Stomach (tissue), 9 donors: ENCODE data around the gene C1orf74. TPM values are rescaled to one million over a fixed set of nuclear protein-coding genes. Genes with fewer than 3 reads are reported as not detected.

Experiments used
- DNase-seq, 2 donors: peaks; one replicate each; pipeline versions ENCODE4 v3.0.0 to v3.0.0-alpha.2; 2013 to 2019
- H3K27ac ChIP-seq, 5 donors: fragments of 200-600 bp in 4 of 5; sonication (generic) in 4 of 5; one replicate each; pipeline ENCODE4 v1.5.1; 2013 to 2019; ENCODE audit warnings: mild to moderate bottlenecking in 1 of 5, moderate library complexity in 1 of 5
- H3K27me3 ChIP-seq, 3 donors: fragments of 200-600 bp; sonication (generic); one replicate each; pipeline ENCODE4 v1.5.1; 2017 to 2019; ENCODE audit warnings: mixed run types in 1 of 3
- H3K36me3 ChIP-seq, 4 donors: fragments of 200-600 bp; sonication (generic); 1 replicate in 3 of 4; 2 replicates in 1 of 4; pipeline ENCODE4 v1.5.1; 2016 to 2019
- H3K4me1 ChIP-seq, 4 donors: fragments of 200-600 bp; sonication (generic); one replicate each; pipeline ENCODE4 v1.5.1; 2016 to 2019
- H3K4me3 ChIP-seq, 4 donors: fragments of 200-600 bp; sonication (generic) in 3 of 4; one replicate each; pipeline ENCODE4 v1.5.1; 2016 to 2019; ENCODE audit warnings: mild to moderate bottlenecking in 1 of 4
- H3K9me3 ChIP-seq, 4 donors: fragments of 200-600 bp; sonication (generic); one replicate each; pipeline ENCODE4 v1.5.1; 2016 to 2019
- CTCF ChIP-seq, 7 experiments: fragments of 450-650 bp in 4 of 7; fragments of 200-600 bp in 3 of 7; sonication (generic) in 3 of 7; IDR thresholded peaks; one replicate each; pipeline ENCODE4 v1.5.1; 2016 to 2019; ENCODE audit warnings: antibody characterized with exemption in 7 of 7, control low read depth in 2 of 7, mild to moderate bottlenecking in 1 of 7
- EP300 ChIP-seq: sonication (generic); formaldehyde crosslinking; IDR thresholded peaks from one replicate; pipeline ENCODE4 v1.6.1; 2017; ENCODE audit warnings: antibody characterized with exemption
- POLR2A ChIP-seq, 4 donors: fragments of 450-650 bp; IDR thresholded peaks; one replicate each; pipeline ENCODE4 v1.6.1; 2016; ENCODE audit warnings: antibody characterized with exemption in 4 of 4, control low read depth in 2 of 4, mild to moderate bottlenecking in 1 of 4, moderate library complexity in 1 of 4
- POLR2AphosphoS5 ChIP-seq, 3 donors: sonication (generic); formaldehyde crosslinking; IDR thresholded peaks; one replicate each; pipeline ENCODE4 v1.6.1; 2016; ENCODE audit warnings: antibody characterized with exemption in 3 of 3
- WGBS, 5 donors: extraction: QIAGEN DNeasy Blood & Tissue Kit in 3 of 5; methylation state at CpG; one replicate each; pipeline versions ENCODE4 v1.1.5 to v1.1.7; 2013 to 2018; 5-methylcytosine and 5-hydroxymethylcytosine counted together
- intact Hi-C: fragments of 100-400 bp; cut with DNase I; formaldehyde crosslinking; loops from one replicate; pipeline ENCODE4 v1.15.1; 2023; ENCODE audit warnings: low total_unique reads
- polyA plus RNA-seq, 3 donors: library from polyadenylated mRNA; stranded (reverse); fragments of 200-250 nt; gene quantifications; one replicate each; pipeline ENCODE4 v1.2.3, GENCODE V29; 2013
- total RNA-seq, 5 donors: library from RNA; depleted of rRNA; stranded (reverse); fragments of >200 nt; gene quantifications; one replicate each; pipeline versions ENCODE4 v1.1.0 to v1.2.3, GENCODE V29; 2014 to 2016
- donor health status: healthy with polysubstance abuse.
- donor health status: Bipolar disorder and iron deficiency.
- donor health status: healthy.

Gene C1orf74
- total and polyA plus RNA-seq, 8 donors, result 0.72 to 3.6 (median 1.5) TPM; not detected in 1

GRCh38 chr1:209752890-209753289 lies 31.5 kb downstream of the C1orf74 start:
- H3K4me1 ChIP-seq, result peaks cover 0 to 29% (median 7%) of the 10 kb centered on the region in 4 donors
- DNase-seq, result no peak
- no peaks in the 10 kb centered on the region for H3K27me3 ChIP-seq
- H3K27ac ChIP-seq, result no peak overlapping the region
- no peak overlapping the region for H3K4me3 ChIP-seq
- intact Hi-C loops, result no loop called here
- no peak for TF ChIP-seq POLR2AphosphoS5 (IDR thresholded peaks at IDR 0.05)
- TF ChIP-seq POLR2A (IDR thresholded peaks at IDR 0.05), result no peak
- TF ChIP-seq CTCF (IDR thresholded peaks at IDR 0.05), result no peak
- TF ChIP-seq EP300, result no peak
- H3K36me3 ChIP-seq, result no peaks in the 10 kb centered on the region
- H3K9me3 ChIP-seq, result no peaks in the 10 kb centered on the region
- 73 to 94% (median 89%) methylated on average over 3 of the region's 3 CpGs for WGBS, 5 donors

DNA sequence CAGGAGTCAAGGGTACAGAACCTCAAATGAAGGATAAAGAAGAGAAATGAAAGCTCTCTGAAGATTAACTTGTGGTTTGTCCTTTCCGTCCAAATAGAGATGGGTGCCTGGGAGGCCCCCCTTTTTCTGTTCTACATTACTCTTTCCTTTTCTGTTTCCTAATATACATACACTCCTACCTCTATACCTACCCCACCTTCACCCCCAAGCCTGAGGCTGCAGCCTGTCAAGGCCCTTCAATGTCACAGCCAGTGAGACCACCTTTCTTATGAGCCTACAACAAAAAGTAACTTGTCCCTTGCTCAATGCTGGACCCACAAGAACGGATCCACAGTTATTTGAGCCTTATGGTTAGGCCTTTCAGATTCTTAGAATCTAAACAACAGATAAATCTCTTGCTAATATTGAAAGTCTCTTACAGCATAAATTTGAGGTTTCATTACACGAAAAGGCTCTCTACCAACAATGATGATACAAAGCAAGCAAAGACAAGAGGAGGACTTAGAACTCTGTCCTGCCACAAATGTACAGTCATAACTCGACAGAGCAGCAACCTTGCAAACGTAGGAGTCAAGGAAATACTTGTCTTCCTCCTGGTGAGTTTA lies 32.6 kb downstream of the C1orf74 start:
- H3K4me3 ChIP-seq, result no peak overlapping the region
- intact Hi-C loops, result no loop called here
- no peak for DNase-seq
- 49 to 65% (median 59%) methylated on average over 5 of the region's 5 CpGs for WGBS, 5 donors
- no peaks in the 10 kb centered on the region for H3K36me3 ChIP-seq
- peaks cover 0 to 29% (median 8%) of the 10 kb centered on the region in 4 donors for H3K4me1 ChIP-seq
- H3K9me3 ChIP-seq, result no peaks in the 10 kb centered on the region
- H3K27me3 ChIP-seq, result no peaks in the 10 kb centered on the region
- TF ChIP-seq POLR2A (IDR thresholded peaks at IDR 0.05), result no peak
- no peak for TF ChIP-seq POLR2AphosphoS5 (IDR thresholded peaks at IDR 0.05)
- H3K27ac ChIP-seq, result peak overlapping the region in 3 of 5 donors; percentile 34 to 66 (median 55)

DNA sequence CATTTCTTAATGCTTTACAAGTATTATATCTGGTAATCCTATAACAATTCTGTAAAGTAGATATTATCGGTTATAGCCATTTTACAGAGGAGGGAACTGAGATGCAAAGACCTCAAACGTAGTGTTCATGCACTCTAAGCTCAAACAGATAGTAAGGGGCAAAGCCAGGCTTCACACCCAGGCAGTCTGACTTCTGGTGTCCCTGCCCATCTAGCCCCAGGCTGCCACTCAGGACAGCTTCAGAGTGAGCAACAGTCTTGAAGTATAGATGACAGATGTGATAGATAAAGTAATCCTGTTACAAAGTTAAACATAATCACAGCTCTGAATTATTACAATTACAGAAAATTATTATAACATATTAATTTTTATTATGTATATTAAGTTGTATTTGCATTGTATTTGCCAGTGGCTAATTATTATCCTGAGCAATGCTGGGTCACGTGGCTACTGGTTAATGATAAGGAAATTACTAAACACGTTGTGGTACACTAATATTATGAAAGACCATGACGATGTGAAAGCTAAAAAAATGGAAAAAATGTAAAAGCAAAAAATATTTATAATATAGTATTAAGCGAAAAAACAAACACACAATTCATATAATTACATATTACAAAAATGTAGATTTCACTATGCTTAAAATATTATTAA lies 34.6 kb downstream of the C1orf74 start:
- Histone ChIP-seq H3K36me3 (no peaks in the 10 kb centered on the region), H3K4me3 (no peak overlapping the region), H3K4me1 (peaks cover 0 to 21% (median 7%) of the 10 kb centered on the region in 4 donors), H3K27ac (no peak overlapping the region), H3K27me3 (no peaks in the 10 kb centered on the region), H3K9me3 (no peaks in the 10 kb centered on the region)
- no peak for DNase-seq
- no peak for TF ChIP-seq POLR2A (IDR thresholded peaks at IDR 0.05)
- TF ChIP-seq EP300, result no peak
- TF ChIP-seq POLR2AphosphoS5 (IDR thresholded peaks at IDR 0.05), result no peak
- TF ChIP-seq CTCF (IDR thresholded peaks at IDR 0.05), result no peak
- intact Hi-C loops, result no loop called here
- WGBS, 5 donors, result 45 to 57% (median 48%) methylated on average over 6 of the region's 6 CpGs

GRCh38 chr1:209749205-209749604 lies 35.2 kb downstream of the C1orf74 start:
- Histone ChIP-seq H3K4me3 (no peak overlapping the region), H3K27me3 (no peaks in the 10 kb centered on the region), H3K27ac (no peak overlapping the region), H3K9me3 (no peaks in the 10 kb centered on the region), H3K36me3 (no peaks in the 10 kb centered on the region), H3K4me1 (peaks cover 0 to 21% (median 7%) of the 10 kb centered on the region in 4 donors)
- no peak for DNase-seq
- WGBS, 5 donors, result 67 to 76% (median 69%) methylated on average over 2 of the region's 2 CpGs
- intact Hi-C loops, result no loop called here
- no peak for TF ChIP-seq EP300

- DNase-seq, result no peak
- H3K9me3 ChIP-seq, result no peaks in the 10 kb centered on the region
- intact Hi-C loops, result no loop called here
- WGBS, 5 donors, result 57 to 76% (median 72%) methylated on average over 4 of the region's 4 CpGs
- H3K4me1 ChIP-seq, result peaks cover 0 to 21% (median 7%) of the 10 kb centered on the region in 4 donors
- no peaks in the 10 kb centered on the region for H3K36me3 ChIP-seq
- no peak overlapping the region for H3K4me3 ChIP-seq
- peak overlapping the region in 1 of 5 donors; percentile 65 for H3K27ac ChIP-seq
- H3K27me3 ChIP-seq, result no peaks in the 10 kb centered on the region
- no peak for TF ChIP-seq POLR2A (IDR thresholded peaks at IDR 0.05)
- TF ChIP-seq POLR2AphosphoS5 (IDR thresholded peaks at IDR 0.05), result no peak
- TF ChIP-seq CTCF (IDR thresholded peaks at IDR 0.05), result no peak
- TF ChIP-seq EP300, result no peak
These were observed 35.7 kb downstream of the C1orf74 start for GRCh38 chr1:209748620-209749019.
